GM15510 (cell line): ENCODE results near the gene TMEM131L.

Experiments
- POLR2A ChIP-seq: IDR thresholded peaks from 3 replicates; pipeline ENCODE4 v1.6.1; 2011; ENCODE audit warnings: borderline replicate concordance; ENCODE audit not compliant: insufficient read length; ENCODE audit errors: extremely low read depth

TMEM131L gene

GRCh38 chr4:153466081-153466948, at the start of gene TMEM131L:
TMEM131L (plus strand) TSS chr4:153466360; CDS start chr4:153466398, 38 bp downstream.
- TF ChIP-seq POLR2A: peak; percentile 93

- TF ChIP-seq POLR2A: no peak
These were observed 48.0 kb upstream of the TMEM131L start for GRCh38 chr4:153418121-153418520.

- no peak for TF ChIP-seq POLR2A
These were observed 47.6 kb upstream of the TMEM131L start for GRCh38 chr4:153418558-153418957.

GRCh38 chr4:153419029-153419428, 47.1 kb upstream of the TMEM131L start:
- no peak for TF ChIP-seq POLR2A

GRCh38 chr4:153419673-153420278, 46.4 kb upstream of the TMEM131L start:
- no peak for TF ChIP-seq POLR2A

- no peak for TF ChIP-seq POLR2A
These were observed 45.8 kb upstream of the TMEM131L start for GRCh38 chr4:153420361-153420760.

GRCh38 chr4:153421941-153422340, 44.2 kb upstream of the TMEM131L start:
- no peak for TF ChIP-seq POLR2A

- TF ChIP-seq POLR2A: no peak
These were observed 39.8 kb upstream of the TMEM131L start for GRCh38 chr4:153426207-153426885.

- no peak for TF ChIP-seq POLR2A
These were observed 38.6 kb upstream of the TMEM131L start for GRCh38 chr4:153427363-153428071.

- no peak for TF ChIP-seq POLR2A
These were observed 37.2 kb upstream of the TMEM131L start for GRCh38 chr4:153428941-153429475.

- no peak for TF ChIP-seq POLR2A
These were observed 33.0 kb upstream of the TMEM131L start for GRCh38 chr4:153432965-153433753.

- no peak for TF ChIP-seq POLR2A
These were observed 32.4 kb upstream of the TMEM131L start for GRCh38 chr4:153433754-153434105.

GRCh38 chr4:153434190-153434589, 32.0 kb upstream of the TMEM131L start:
- TF ChIP-seq POLR2A: no peak
